ENCODE results near the gene RYR1.

GRCh38 chr19:38473201-38473600, 39.7 kb downstream of the RYR1 start:
- TF ChIP-seq CTCF (IDR thresholded peaks at IDR 0.05) (no peak), ZFX (IDR thresholded peaks at IDR 0.05; ENCODE audit: borderline replicate concordance) (no peak)

All from 22Rv1 (cell line).